Endodermal cell (in vitro differentiated cells): ENCODE results near the gene MTG2. TPM values are rescaled to one million over a fixed set of nuclear protein-coding genes. Genes with fewer than 3 reads are reported as not detected.

Source experiments
- DNase-seq: peaks from one replicate; pipeline ENCODE4 v3.0.0-alpha.2; 2017
- H3K27ac ChIP-seq: 2 replicates; pipeline ENCODE4 v1.5.1; 2013; ENCODE audit warnings: mild to moderate bottlenecking, low read depth, low read length, moderate library complexity
- H3K27me3 ChIP-seq: 2 replicates; pipeline ENCODE4 v1.6.1; 2013; ENCODE audit warnings: mild to moderate bottlenecking, low read length, moderate library complexity; ENCODE audit not compliant: insufficient read depth, control insufficient read depth, poor library complexity, severe bottlenecking
- H3K36me3 ChIP-seq: 2 replicates; pipeline ENCODE4 v1.7.0; 2013; ENCODE audit warnings: mild to moderate bottlenecking, low read length, moderate library complexity; ENCODE audit not compliant: control insufficient read depth, insufficient read depth
- H3K4me1 ChIP-seq: one replicate; pipeline ENCODE4 v1.7.0; 2013; ENCODE audit warnings: low read length; ENCODE audit not compliant: control insufficient read depth, insufficient read depth
- H3K4me3 ChIP-seq: 2 replicates; pipeline ENCODE4 v1.5.1; 2013; ENCODE audit warnings: mild to moderate bottlenecking, low read length, moderate library complexity
- H3K9ac ChIP-seq: 2 replicates; pipeline ENCODE4 v1.6.1; 2013; ENCODE audit warnings: mild to moderate bottlenecking, low read length, moderate library complexity; ENCODE audit not compliant: poor library complexity, severe bottlenecking; ENCODE audit errors: extremely low read depth
- H3K9me3 ChIP-seq: 2 replicates; pipeline ENCODE4 v1.6.1; 2013; ENCODE audit warnings: mild to moderate bottlenecking, low read length, moderate library complexity; ENCODE audit not compliant: control insufficient read depth
- H3K27ac Mint-ChIP-seq: 2 replicates; pipeline ENCODE4 v1.8.0; 2020; ENCODE audit warnings: mixed read lengths
- H3K27me3 Mint-ChIP-seq: 2 replicates; pipeline ENCODE4 v1.8.0; 2021; ENCODE audit warnings: mild to moderate bottlenecking, mixed read lengths; ENCODE audit not compliant: insufficient read depth
- H3K36me3 Mint-ChIP-seq: 2 replicates; pipeline ENCODE4 v1.8.0; 2020; ENCODE audit warnings: low read depth, mixed read lengths
- H3K4me1 Mint-ChIP-seq: 2 replicates; pipeline ENCODE4 v1.8.0; 2020; ENCODE audit warnings: mixed read lengths
- H3K4me3 Mint-ChIP-seq: 2 replicates; pipeline ENCODE4 v1.8.0; 2020; ENCODE audit warnings: mild to moderate bottlenecking, moderate library complexity, mixed read lengths
- H3K9me3 Mint-ChIP-seq: 2 replicates; pipeline ENCODE4 v1.8.0; 2020; ENCODE audit warnings: mild to moderate bottlenecking, mixed read lengths
- CTCF ChIP-seq: fragments of 200-600 bp; sonication (generic); conservative IDR thresholded peaks from 2 replicates; pipeline ENCODE4 v1.5.0; 2021; ENCODE audit warnings: antibody characterized with exemption, mild to moderate bottlenecking
- WGBS, 2 experiments: methylation state at CpG; one replicate each; pipeline versions ENCODE4 v1.1.5 to v1.1.7; 2013; ENCODE audit warnings: missing lambda C conversion rate in 2 of 2, mixed read lengths in 1 of 2; ENCODE audit not compliant: insufficient coverage in 1 of 2, insufficient read length in 1 of 2; 5-methylcytosine and 5-hydroxymethylcytosine counted together
- total RNA-seq, 2 donors: library from RNA; stranded (reverse); fragmentation: NEBNext Ultra II Directional in 1 of 2; extraction: Animal tissue kit (Norgen Biotek cat#: 25700) in 1 of 2; gene quantifications; 2 replicates in 1 of 2; 3 replicates in 1 of 2; pipeline ENCODE4 v1.2.1, GENCODE V29; 2021

MTG2 gene
- total RNA-seq, 2 donors from 2014 or later: 28.2 to 29.6 TPM

- no peaks in the 10 kb centered on the region for H3K36me3 ChIP-seq
- peaks cover 3% of the 10 kb centered on the region for H3K4me1 Mint-ChIP-seq
- H3K27ac Mint-ChIP-seq: no peak overlapping the region
- H3K4me3 Mint-ChIP-seq: no peak overlapping the region
- 83 to 89% methylated on average over 19 to 26 of the region's 26 CpGs for WGBS, 2 experiments
- no peaks in the 10 kb centered on the region for H3K36me3 Mint-ChIP-seq
- no peak overlapping the region for H3K9ac ChIP-seq
- H3K27me3 Mint-ChIP-seq: peaks cover 53% of the 10 kb centered on the region
- H3K4me1 ChIP-seq: peaks cover 4% of the 10 kb centered on the region
- no peak overlapping the region for H3K4me3 ChIP-seq
- H3K9me3 Mint-ChIP-seq: no peaks in the 10 kb centered on the region
- no peak for TF ChIP-seq CTCF
- H3K27ac ChIP-seq: no peak overlapping the region
- H3K27me3 ChIP-seq: peaks cover 65% of the 10 kb centered on the region
- DNase-seq: no peak
- H3K9me3 ChIP-seq: no peaks in the 10 kb centered on the region
Measured at GRCh38 chr20:62216636-62217566, 34.1 kb downstream of the MTG2 start.

DNA sequence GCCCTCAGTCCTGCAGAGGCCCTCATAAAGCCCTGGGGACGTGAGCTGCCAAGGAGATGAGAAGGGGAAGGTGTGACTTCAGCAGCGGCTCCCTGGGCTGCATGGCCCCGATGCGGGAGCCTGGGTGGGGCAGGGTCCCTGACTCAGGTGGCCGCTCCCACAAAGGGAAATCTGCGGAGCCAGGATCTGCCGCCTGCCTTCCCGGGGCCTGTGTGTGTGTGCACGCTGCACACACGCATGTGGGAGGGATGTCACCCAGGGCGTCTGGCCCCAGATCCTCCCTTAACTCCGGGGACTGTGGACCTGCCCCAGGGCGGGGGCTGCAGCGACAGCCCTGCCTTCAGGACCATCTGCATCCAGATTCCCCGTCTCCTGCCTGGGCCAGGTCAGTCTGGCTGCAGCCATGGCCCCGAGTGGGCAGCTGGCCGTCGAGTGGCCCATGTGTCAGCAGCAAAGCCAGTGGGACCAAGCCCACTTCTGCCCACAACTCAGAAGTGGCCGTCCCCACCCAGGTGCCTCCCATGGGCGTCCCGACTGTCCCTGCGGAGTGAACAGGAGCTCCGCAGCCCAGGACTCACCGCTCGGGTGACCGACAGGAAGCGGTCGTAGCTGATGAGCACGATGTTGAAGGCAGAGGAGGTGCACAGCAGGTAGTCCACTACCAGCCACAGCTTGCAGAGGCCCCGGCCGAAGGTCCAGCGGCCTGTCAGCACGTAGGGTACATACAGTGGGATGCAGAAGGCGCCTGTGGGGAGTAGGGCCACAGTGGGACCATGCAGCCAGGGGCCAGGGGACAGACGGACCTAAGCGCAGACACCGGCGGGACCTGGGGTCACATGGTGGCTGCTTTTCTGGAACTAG is 35.3 kb downstream of the MTG2 start:
- Mint-ChIP-seq H3K27ac (no peak overlapping the region), H3K4me1 (peaks cover 3% of the 10 kb centered on the region), H3K9me3 (no peaks in the 10 kb centered on the region), H3K36me3 (no peaks in the 10 kb centered on the region), H3K27me3 (peaks cover 65% of the 10 kb centered on the region), H3K4me3 (no peak overlapping the region)
- Histone ChIP-seq H3K27ac (no peak overlapping the region), H3K9me3 (no peaks in the 10 kb centered on the region), H3K4me3 (no peak overlapping the region), H3K36me3 (no peaks in the 10 kb centered on the region), H3K4me1 (peaks cover 4% of the 10 kb centered on the region), H3K27me3 (peaks cover 78% of the 10 kb centered on the region), H3K9ac (no peak overlapping the region)
- WGBS, 2 experiments: 50 to 77% methylated on average over 19 to 38 of the region's 38 CpGs
- DNase-seq: no peak
- no peak for TF ChIP-seq CTCF

DNA sequence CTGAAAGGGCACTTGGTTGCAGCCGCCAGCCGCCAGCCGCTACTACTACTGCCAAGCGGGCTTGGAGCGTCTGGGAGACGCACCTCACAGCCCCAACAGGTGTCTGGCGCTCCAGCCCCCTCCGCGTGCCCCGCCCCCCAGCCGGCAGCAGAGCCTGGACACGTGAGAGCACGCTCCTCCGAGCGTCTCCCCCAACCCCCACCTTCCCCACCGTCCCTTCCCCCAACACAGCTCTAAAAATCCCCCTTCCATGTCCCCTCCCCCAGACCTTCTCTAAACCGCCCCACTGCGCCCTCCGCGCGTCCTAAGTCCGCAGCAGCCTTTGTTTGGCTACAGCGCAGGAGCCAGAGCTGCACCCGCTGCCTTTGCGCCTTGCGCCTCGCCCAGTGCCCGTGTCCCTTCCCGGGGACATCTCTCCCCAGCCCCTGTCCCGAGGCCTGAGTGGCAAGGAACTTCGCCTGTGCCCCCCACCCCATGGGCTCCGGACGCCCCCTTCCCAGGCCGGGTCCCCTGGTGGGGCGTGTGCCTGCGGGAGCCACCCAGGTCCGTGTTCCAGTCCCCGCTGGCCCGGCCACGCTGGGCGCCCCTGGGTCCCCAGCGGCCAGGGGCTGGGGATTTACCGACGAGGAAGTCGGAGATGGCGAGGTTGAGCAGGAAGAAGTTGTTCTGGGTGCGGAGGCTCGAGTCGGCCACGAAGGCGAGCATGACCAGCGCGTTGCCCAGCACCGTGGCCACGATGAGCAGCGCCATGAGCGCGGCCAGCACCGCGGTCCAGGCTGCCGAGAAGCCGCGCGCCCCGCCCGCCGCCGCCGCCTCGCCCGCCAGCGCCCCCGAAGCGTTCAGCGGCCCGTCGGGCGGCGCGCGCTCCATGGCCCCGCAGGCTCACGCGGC is 36.5 kb downstream of the MTG2 start:
- TF ChIP-seq CTCF: no peak
- Histone ChIP-seq H3K4me1 (peaks cover 4% of the 10 kb centered on the region), H3K9me3 (no peaks in the 10 kb centered on the region), H3K9ac (no peak overlapping the region), H3K27me3 (peaks cover 86% of the 10 kb centered on the region), H3K27ac (no peak overlapping the region), H3K36me3 (no peaks in the 10 kb centered on the region), H3K4me3 (no peak overlapping the region)
- Mint-ChIP-seq H3K9me3 (no peaks in the 10 kb centered on the region), H3K27me3 (peaks cover 70% of the 10 kb centered on the region), H3K36me3 (no peaks in the 10 kb centered on the region), H3K4me1 (peaks cover 3% of the 10 kb centered on the region), H3K4me3 (peak overlapping the region; percentile 37), H3K27ac (no peak overlapping the region)
- peak; percentile 69 for DNase-seq
- WGBS, 2 experiments: 3% methylated on average over 10 to 84 of the region's 84 CpGs
